ENCODE data around the gene SLC9A9. TPM values are rescaled to one million over a fixed set of nuclear protein-coding genes. Genes with fewer than 3 reads are reported as not detected.

Gene SLC9A9
- polyA plus RNA-seq, 3 donors: 1.0 to 9.0 (median 8.8) TPM

- no peak overlapping the region for H3K27ac ChIP-seq (ENCODE audit: low read depth, low read length)
- WGBS, 3 donors: 84 to 94% (median 91%) methylated on average over 3 of the region's 3 CpGs
These were observed 284.5 kb downstream of the SLC9A9 start for GRCh38 chr3:143563786-143564185.

- no peak overlapping the region for H3K27ac ChIP-seq (ENCODE audit: low read depth, low read length)
- 48 to 73% (median 64%) methylated on average over 2 of the region's 2 CpGs for WGBS, 3 donors
These were observed 285.5 kb downstream of the SLC9A9 start for GRCh38 chr3:143562789-143563188.

GRCh38 chr3:143559296-143559695 lies 289.0 kb downstream of the SLC9A9 start:
- H3K27ac ChIP-seq (ENCODE audit: low read depth, low read length): no peak overlapping the region
- WGBS, 3 donors: 83 to 85% (median 84%) methylated on average over 3 of the region's 3 CpGs

- 58 to 98% (median 95%) methylated on average over 3 of the region's 3 CpGs for WGBS, 3 donors
These were observed 295.4 kb downstream of the SLC9A9 start for GRCh38 chr3:143552851-143553250.

GRCh38 chr3:143551761-143552160 lies 296.5 kb downstream of the SLC9A9 start:
- WGBS, 3 donors: 89 to 94% (median 92%) methylated on average over 2 of the region's 2 CpGs
- no peak overlapping the region for H3K27ac ChIP-seq (ENCODE audit: low read depth, low read length)

More at GRCh38 chr3:143552851-143553250, 295.4 kb downstream of the SLC9A9 start:
- no peak overlapping the region for H3K27ac ChIP-seq (ENCODE audit: low read depth, low read length)

GRCh38 chr3:143548861-143549497 lies 299.3 kb downstream of the SLC9A9 start:
- 82 to 87% (median 87%) methylated on average over 2 of the region's 2 CpGs for WGBS, 3 donors
- H3K27ac ChIP-seq (ENCODE audit: low read depth, low read length): no peak overlapping the region

GRCh38 chr3:143548393-143548792 lies 299.9 kb downstream of the SLC9A9 start:
- 92 to 98% (median 97%) methylated on average over 3 of the region's 3 CpGs for WGBS, 3 donors
- no peak overlapping the region for H3K27ac ChIP-seq (ENCODE audit: low read depth, low read length)

GRCh38 chr3:143538577-143538981 lies 309.7 kb downstream of the SLC9A9 start:
- 50 to 70% (median 70%) methylated on average over 2 of the region's 2 CpGs for WGBS, 3 donors
- no peak overlapping the region for H3K27ac ChIP-seq (ENCODE audit: low read depth, low read length)

GRCh38 chr3:143538061-143538460 lies 310.2 kb downstream of the SLC9A9 start:
- no peak overlapping the region for H3K27ac ChIP-seq (ENCODE audit: low read depth, low read length)
- WGBS, 3 donors: 61 to 87% (median 71%) methylated on average over 1 of the region's 1 CpG

GRCh38 chr3:143536817-143537535 lies 311.3 kb downstream of the SLC9A9 start:
- no peak overlapping the region for H3K27ac ChIP-seq (ENCODE audit: low read depth, low read length)

GRCh38 chr3:143535994-143536784 lies 312.1 kb downstream of the SLC9A9 start:
- no peak overlapping the region for H3K27ac ChIP-seq (ENCODE audit: low read depth, low read length)
- 79 to 87% (median 82%) methylated on average over 3 of the region's 3 CpGs for WGBS, 3 donors

More at GRCh38 chr3:143536817-143537535, 311.3 kb downstream of the SLC9A9 start:
- WGBS, 3 donors: 58 to 64% (median 63%) methylated on average over 3 of the region's 3 CpGs

- H3K27ac ChIP-seq (ENCODE audit: low read depth, low read length): no peak overlapping the region
These were observed 314.9 kb downstream of the SLC9A9 start for GRCh38 chr3:143533391-143533790.

- H3K27ac ChIP-seq (ENCODE audit: low read depth, low read length): no peak overlapping the region
- 78 to 100% (median 79%) methylated on average over 1 of the region's 1 CpG for WGBS, 3 donors
These were observed 316.2 kb downstream of the SLC9A9 start for GRCh38 chr3:143532091-143532490.

- 37 to 94% (median 86%) methylated on average over 1 of the region's 1 CpG for WGBS, 3 donors
- H3K27ac ChIP-seq (ENCODE audit: low read depth, low read length): no peak overlapping the region
These were observed 317.2 kb downstream of the SLC9A9 start for GRCh38 chr3:143531101-143531500.

GRCh38 chr3:143529798-143530197 lies 318.5 kb downstream of the SLC9A9 start:
- 74 to 79% (median 78%) methylated on average over 3 of the region's 3 CpGs for WGBS, 3 donors
- H3K27ac ChIP-seq (ENCODE audit: low read depth, low read length): no peak overlapping the region

GRCh38 chr3:143529018-143529478 lies 319.2 kb downstream of the SLC9A9 start:
- H3K27ac ChIP-seq (ENCODE audit: low read depth, low read length): no peak overlapping the region

GRCh38 chr3:143526011-143526545 lies 322.2 kb downstream of the SLC9A9 start:
- 48 to 64% (median 55%) methylated on average over 1 of the region's 1 CpG for WGBS, 3 donors
- H3K27ac ChIP-seq (ENCODE audit: low read depth, low read length): no peak overlapping the region

More at GRCh38 chr3:143529018-143529478, 319.2 kb downstream of the SLC9A9 start:
- WGBS, 3 donors: 15 to 56% (median 18%) methylated on average over 5 of the region's 5 CpGs

- no peak overlapping the region for H3K27ac ChIP-seq (ENCODE audit: low read depth, low read length)
- WGBS, 3 donors: 67 to 82% (median 76%) methylated on average over 2 of the region's 2 CpGs
These were observed 322.9 kb downstream of the SLC9A9 start for GRCh38 chr3:143525408-143525807.

GRCh38 chr3:143521803-143522202 lies 326.5 kb downstream of the SLC9A9 start:
- H3K27ac ChIP-seq (ENCODE audit: low read depth, low read length): no peak overlapping the region
- WGBS, 3 donors: 66 to 95% (median 81%) methylated on average over 2 of the region's 2 CpGs

All from adipose tissue (tissue), 3 donors.